NB4 (cell line): ENCODE measurements around the gene RAB40B.
A peak's percentile ranks its signal among the peaks of the same experiment; 100 is the strongest.

Source experiments
- DNase-seq: peaks from one replicate; pipeline ENCODE4 v3.0.0; 2010; ENCODE audit warnings: low read depth
- H3K4me3 ChIP-seq: one replicate; pipeline ENCODE4 v1.5.1; 2011; ENCODE audit warnings: mild to moderate bottlenecking, low read depth, low read length, moderate library complexity
- MYC ChIP-seq: IDR thresholded peaks from 2 replicates; pipeline ENCODE4 v1.6.1; 2011; ENCODE audit warnings: low read depth, low read length
- POLR2A ChIP-seq: IDR thresholded peaks from 2 replicates; pipeline ENCODE4 v1.6.1; 2011; ENCODE audit warnings: mild to moderate bottlenecking; ENCODE audit not compliant: insufficient read length; ENCODE audit errors: extremely low read depth
- TF ChIP-seq, protein P1 (sequence below): IDR thresholded peaks from one replicate; pipeline ENCODE4 v1.5.1; 2012; ENCODE audit warnings: low read depth, low read length
- TF ChIP-seq, protein P2 (sequence below): IDR thresholded peaks from 2 replicates; pipeline ENCODE4 v1.6.1; 2011; ENCODE audit warnings: low read depth, low read length

RAB40B gene

DNA sequence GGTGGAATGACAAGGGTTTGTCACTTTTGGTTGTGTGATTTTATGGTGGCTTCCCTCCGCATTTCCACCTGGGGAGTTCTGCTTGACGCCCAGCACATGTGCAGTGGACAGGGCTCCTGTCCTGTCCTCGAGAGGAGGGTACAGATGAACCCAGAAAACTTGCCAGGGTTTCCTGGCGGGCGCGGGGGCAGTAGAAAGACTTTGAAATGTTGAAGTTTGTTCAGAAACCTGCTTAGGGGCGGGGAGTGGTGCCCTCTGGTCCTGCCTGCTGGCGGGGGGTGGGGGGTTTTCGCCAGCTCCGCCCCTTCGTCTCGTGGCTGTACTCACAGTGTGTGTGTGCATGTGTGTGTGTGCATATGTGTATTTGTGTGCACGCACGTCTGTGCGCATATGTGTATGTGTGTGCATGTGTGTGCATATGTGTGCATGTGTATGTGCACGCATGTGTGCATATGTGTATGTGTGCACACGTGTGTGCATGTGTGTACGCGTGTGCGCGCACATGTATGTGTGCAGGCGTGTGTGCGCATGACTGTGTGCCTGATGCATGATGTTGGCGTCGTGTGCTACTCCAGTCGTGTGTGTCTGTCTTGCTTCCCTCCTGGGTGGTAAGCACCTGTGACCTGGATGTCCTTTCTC, 24.8 kb upstream of the RAB40B start:
- no peak for DNase-seq
- TF ChIP-seq, protein P1, sequence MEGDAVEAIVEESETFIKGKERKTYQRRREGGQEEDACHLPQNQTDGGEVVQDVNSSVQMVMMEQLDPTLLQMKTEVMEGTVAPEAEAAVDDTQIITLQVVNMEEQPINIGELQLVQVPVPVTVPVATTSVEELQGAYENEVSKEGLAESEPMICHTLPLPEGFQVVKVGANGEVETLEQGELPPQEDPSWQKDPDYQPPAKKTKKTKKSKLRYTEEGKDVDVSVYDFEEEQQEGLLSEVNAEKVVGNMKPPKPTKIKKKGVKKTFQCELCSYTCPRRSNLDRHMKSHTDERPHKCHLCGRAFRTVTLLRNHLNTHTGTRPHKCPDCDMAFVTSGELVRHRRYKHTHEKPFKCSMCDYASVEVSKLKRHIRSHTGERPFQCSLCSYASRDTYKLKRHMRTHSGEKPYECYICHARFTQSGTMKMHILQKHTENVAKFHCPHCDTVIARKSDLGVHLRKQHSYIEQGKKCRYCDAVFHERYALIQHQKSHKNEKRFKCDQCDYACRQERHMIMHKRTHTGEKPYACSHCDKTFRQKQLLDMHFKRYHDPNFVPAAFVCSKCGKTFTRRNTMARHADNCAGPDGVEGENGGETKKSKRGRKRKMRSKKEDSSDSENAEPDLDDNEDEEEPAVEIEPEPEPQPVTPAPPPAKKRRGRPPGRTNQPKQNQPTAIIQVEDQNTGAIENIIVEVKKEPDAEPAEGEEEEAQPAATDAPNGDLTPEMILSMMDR = no peak
- TF ChIP-seq, protein P2, sequence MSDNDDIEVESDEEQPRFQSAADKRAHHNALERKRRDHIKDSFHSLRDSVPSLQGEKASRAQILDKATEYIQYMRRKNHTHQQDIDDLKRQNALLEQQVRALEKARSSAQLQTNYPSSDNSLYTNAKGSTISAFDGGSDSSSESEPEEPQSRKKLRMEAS = no peak
- TF ChIP-seq MYC = no peak
- no peak for TF ChIP-seq POLR2A
- no peak overlapping the region for H3K4me3 ChIP-seq

DNA sequence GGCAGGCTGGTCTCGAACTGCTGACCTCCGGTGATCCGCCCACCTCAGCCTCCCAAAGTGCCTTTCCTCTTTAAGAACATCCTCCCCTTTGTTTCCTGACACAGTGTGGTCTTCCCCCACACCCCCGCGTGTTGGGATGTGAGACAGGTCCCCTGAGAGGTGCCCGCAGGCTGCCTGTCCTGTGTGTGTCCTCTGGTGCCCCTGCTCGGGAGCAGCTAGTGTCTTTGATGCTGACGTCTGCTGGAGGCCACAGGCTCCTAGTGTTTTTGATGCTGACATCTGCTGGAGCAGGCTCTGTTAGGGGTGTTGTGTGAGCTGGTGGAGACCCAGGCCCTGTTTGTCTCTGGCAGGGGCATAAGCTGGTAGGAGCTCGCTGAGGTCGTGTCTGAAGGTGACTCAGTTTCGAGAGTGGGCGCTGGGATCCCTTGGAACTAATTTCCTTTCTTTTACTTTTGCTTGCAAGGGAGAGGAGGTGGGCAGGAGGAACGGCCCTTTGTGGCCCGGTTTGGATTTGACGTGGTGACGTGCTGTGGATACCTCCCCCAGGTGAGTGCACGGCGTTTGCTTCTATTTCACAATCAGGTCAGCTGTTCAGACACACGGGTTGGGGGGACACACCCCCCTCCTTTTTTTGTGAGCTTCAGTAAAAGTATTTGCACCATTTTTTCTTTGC, 24.0 kb upstream of the RAB40B start:
- TF ChIP-seq, protein P1 = no peak
- TF ChIP-seq, protein P2 = no peak
- TF ChIP-seq MYC = no peak
- TF ChIP-seq POLR2A = no peak
- H3K4me3 ChIP-seq = no peak overlapping the region
- no peak for DNase-seq

DNA sequence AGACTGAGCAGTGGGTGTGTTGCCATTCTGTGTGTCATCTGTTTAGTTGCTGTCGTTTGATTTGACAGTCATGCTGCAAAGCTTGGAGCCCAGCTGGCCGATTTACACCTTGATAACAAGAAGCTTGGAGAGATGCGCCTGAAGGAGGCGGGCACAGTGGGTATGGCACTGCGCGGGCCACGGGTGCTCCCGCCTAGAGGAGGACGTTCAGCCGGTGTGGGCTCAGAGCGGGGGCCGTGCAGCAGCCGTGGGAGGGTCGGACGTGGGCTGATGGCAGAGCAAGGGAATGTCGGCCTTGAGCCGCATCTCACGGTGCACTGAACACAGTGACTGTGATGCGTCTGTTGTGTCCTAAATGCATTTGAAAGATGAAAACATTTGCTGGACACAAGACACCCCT, 21.7 kb upstream of the RAB40B start:
- TF ChIP-seq MYC (no peak), POLR2A (no peak)
- TF ChIP-seq, protein P1 = no peak
- no peak overlapping the region for H3K4me3 ChIP-seq
- DNase-seq = no peak

DNA sequence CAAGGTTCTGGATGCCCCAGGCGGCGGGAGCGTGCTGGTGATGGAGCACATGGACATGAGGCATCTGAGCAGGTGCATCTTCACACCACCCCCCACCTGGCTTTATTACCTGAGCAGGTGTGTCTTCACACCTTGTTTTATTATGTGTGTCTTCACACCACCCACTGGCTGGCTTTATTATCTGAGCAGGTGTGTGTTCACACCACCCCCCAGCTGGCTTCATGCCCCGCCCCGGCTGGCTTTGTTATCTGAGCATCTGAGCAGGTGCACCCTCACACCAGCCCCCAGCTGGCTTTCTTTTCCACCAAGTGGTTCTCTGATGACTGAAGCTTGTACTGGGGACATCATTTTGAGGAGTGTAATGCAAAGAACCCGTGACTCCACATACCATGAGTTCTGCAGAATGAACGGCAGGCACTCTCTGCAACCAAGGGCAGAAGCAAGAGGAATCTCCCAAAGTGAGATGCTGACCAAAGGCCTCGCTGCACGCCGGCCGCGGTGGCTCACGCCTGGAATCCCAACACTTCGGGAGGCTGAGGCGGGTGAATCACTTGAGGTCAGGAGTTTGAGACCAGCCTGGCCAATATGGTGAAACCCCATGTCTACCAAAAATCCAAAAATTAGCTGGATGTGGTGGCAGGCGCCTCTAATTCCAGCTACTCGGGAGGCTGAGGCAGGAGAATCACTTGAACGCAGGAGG, 20.6 kb upstream of the RAB40B start:
- TF ChIP-seq, protein P1 = no peak
- no peak for DNase-seq
- no peak overlapping the region for H3K4me3 ChIP-seq

DNA sequence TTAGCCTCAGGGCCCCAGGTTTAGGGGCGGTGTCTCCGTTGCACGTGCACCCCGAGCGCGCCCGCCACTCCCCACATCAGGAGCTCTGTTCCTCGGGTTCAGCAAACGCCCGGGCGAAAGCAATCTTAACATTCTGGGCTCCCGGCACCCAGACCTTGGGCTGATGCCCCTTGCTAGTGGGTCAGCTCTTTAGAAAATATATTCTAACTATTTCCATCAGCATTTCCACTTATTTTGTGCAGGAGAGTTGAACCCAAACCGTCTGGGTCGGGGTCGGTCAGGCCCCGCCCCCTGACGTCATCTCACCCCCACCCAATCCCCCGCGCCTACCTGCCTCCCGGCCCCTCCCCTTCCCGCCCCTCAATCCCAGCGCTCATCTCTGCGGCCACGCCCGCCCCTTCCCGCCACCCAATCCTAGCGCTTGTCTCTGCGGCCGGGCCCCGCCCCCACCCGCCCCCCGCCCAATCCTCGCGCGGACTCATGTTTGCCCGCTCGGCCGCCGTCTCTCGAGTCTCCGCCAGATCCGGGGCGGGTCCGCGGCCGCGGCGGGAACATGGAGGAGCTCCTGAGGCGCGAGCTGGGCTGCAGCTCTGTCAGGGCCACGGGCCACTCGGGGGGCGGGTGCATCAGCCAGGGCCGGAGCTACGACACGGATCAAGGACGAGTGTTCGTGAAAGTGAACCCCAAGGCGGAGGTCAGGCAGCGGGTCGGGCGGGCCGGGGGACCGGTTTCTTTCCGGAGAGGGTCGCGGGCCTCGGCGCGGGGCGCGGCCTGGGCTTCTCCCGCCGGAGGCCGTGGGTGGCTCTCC, 17.9 kb upstream of the RAB40B start, which contains the start of gene FN3KRP:
FN3KRP (plus strand) TSS at position 504 of the 808 bp plus-strand sequence; CDS start at position 554, 50 bp downstream.
- TF ChIP-seq, protein P1 = no peak
- peak; percentile 71 for TF ChIP-seq POLR2A
- TF ChIP-seq, protein P2 = no peak
- H3K4me3 ChIP-seq = peak within 1 kb of the TSS; percentile 78
- DNase-seq = peak; percentile 94
